ENCODE data around the gene CD300C.

DNA sequence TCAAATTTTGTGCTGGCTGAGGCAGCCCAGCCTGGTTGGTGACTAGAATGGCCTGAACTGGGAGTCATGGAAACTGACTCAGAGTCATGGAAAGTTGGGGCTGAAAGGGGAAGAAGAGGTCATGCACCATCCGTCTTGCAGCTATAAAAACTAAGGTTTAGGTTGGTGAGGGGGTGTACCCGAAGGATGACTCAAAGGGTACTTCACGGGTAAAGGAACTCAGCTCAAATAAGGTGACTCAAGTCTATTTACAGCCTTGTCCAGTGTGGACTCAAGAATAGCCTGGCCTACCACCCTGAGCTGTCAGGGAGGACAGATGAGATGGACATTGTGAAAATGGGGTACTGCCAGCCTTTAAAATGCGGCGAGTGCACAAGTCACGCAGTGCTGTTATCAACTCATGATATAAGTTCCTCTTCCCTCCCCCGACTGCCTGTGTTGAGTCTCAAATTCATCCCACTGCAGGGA is 33.3 kb downstream of the CD300C start:
- TF ChIP-seq, protein P1, sequence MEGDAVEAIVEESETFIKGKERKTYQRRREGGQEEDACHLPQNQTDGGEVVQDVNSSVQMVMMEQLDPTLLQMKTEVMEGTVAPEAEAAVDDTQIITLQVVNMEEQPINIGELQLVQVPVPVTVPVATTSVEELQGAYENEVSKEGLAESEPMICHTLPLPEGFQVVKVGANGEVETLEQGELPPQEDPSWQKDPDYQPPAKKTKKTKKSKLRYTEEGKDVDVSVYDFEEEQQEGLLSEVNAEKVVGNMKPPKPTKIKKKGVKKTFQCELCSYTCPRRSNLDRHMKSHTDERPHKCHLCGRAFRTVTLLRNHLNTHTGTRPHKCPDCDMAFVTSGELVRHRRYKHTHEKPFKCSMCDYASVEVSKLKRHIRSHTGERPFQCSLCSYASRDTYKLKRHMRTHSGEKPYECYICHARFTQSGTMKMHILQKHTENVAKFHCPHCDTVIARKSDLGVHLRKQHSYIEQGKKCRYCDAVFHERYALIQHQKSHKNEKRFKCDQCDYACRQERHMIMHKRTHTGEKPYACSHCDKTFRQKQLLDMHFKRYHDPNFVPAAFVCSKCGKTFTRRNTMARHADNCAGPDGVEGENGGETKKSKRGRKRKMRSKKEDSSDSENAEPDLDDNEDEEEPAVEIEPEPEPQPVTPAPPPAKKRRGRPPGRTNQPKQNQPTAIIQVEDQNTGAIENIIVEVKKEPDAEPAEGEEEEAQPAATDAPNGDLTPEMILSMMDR (IDR thresholded peaks at IDR 0.05), result no peak
- TF ChIP-seq POLR2A (IDR thresholded peaks at IDR 0.05), result no peak
